ENCODE data around the gene KIAA0513. TPM values are rescaled to one million over a fixed set of nuclear protein-coding genes. Genes with fewer than 3 reads are reported as not detected.

KIAA0513 gene
- total RNA-seq, 1 experiment from 2014 or later = 8.7 TPM

DNA sequence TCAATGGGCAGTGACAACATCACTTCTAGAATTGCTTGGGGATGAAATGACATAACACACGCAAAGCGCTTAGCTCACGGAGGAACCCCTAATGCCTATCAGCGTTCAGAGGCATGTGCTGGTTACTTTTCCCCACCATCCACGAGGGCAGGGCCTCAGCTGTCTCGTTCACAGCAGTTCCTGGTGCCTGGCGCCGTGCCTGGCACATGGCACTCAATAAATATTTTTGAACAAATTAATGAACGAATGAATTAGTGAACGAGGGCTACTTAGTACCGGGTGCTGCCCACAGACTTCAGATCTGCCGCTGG lies 98.8 kb downstream of the KIAA0513 start:
- Histone ChIP-seq H3K4me3 (ENCODE audit: low read depth in 2 of 2, low read length in 2 of 2) (no peak overlapping the region), H3K36me3 (ENCODE audit: control insufficient read depth, insufficient read depth, low read length) (no peaks in the 10 kb centered on the region)
- in situ Hi-C loops (cut with HindIII; ENCODE audit: low pct_unique_long_range_greater_than_20kb, low sequenced_read_pairs) = no loop called here

DNA sequence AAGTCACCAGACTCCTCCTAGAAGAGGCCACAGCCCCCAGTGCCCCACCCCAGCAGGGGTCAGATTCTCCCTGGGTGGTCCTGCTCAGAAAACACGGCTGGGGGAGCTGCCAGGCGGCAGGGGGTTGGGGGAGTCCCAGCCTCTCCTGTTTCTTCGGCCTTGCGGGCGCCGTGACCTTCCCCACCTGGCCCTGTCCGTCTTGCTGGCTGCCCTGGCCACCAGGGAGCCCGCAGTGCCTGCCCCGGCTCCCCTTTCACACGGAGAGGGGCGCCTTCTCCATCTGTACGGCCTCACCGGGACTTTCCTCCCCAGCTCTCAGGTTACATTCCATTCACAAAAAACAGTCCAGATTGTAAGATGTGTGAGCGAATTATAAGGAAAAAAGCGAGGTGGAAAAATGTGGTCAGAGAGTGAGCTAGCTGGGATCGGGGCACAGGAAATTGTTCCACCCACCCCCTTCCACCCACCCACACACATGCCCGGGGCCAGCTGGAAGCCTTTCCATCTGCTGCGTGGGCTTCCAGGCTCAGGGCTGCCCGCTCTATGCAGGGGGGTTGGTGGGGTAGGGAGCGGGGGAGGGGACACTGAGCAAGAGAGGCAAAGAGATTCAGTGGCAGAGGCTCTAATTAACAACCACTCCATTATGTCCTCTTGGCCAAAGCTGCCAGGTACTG lies 99.2 kb downstream of the KIAA0513 start:
- Histone ChIP-seq H3K4me1 (ENCODE audit: control insufficient read depth, insufficient read depth, low read length) (peaks cover 15% of the 10 kb centered on the region), H3K27me3 (ENCODE audit: control insufficient read depth, insufficient read depth, low read length) (no peaks in the 10 kb centered on the region), H3K4me3 (ENCODE audit: low read depth in 2 of 2, low read length in 2 of 2) (no peak overlapping the region), H3K36me3 (ENCODE audit: control insufficient read depth, insufficient read depth, low read length) (no peaks in the 10 kb centered on the region), H3K27ac (ENCODE audit: low read length) (peak overlapping the region; percentile 69), H3K9me3 (ENCODE audit: control insufficient read depth, insufficient read depth, low read depth, low read length) (no peaks in the 10 kb centered on the region)
- BruUV-seq (replicated peaks) = no TSS peak
- ChIA-PET POLR2A (interaction anchor here (0.7 kb wide), 1 partner anchor 122 kb away, joined by 4 read pairs; no protein-coding TSS in a partner anchor), CTCF (no interaction called here)
- DNase-seq (ENCODE audit: low read depth, low spot score) (no peak), ATAC-seq (peak; percentile 37)
- intact Hi-C loops (cut with micrococcal nuclease; ENCODE audit: unreplicated experiment) (no loop called here), in situ Hi-C loops (cut with HindIII; ENCODE audit: low pct_unique_long_range_greater_than_20kb, low sequenced_read_pairs) (no loop called here)
- TF ChIP-seq, protein P1, sequence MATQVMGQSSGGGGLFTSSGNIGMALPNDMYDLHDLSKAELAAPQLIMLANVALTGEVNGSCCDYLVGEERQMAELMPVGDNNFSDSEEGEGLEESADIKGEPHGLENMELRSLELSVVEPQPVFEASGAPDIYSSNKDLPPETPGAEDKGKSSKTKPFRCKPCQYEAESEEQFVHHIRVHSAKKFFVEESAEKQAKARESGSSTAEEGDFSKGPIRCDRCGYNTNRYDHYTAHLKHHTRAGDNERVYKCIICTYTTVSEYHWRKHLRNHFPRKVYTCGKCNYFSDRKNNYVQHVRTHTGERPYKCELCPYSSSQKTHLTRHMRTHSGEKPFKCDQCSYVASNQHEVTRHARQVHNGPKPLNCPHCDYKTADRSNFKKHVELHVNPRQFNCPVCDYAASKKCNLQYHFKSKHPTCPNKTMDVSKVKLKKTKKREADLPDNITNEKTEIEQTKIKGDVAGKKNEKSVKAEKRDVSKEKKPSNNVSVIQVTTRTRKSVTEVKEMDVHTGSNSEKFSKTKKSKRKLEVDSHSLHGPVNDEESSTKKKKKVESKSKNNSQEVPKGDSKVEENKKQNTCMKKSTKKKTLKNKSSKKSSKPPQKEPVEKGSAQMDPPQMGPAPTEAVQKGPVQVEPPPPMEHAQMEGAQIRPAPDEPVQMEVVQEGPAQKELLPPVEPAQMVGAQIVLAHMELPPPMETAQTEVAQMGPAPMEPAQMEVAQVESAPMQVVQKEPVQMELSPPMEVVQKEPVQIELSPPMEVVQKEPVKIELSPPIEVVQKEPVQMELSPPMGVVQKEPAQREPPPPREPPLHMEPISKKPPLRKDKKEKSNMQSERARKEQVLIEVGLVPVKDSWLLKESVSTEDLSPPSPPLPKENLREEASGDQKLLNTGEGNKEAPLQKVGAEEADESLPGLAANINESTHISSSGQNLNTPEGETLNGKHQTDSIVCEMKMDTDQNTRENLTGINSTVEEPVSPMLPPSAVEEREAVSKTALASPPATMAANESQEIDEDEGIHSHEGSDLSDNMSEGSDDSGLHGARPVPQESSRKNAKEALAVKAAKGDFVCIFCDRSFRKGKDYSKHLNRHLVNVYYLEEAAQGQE (IDR thresholded peaks at IDR 0.05; ENCODE audit: insufficient read depth in 1 of 2, low read depth in 2 of 2, low read length in 1 of 2) = no peak
- no peak for TF ChIP-seq POLR2AphosphoS5 (IDR thresholded peaks at IDR 0.05; ENCODE audit: low read depth, low read length)
- 0 out of 2 replicates have a peak, but pooled peaks have one; percentile 21 for TF ChIP-seq TCF7L2 (IDR thresholded peaks at IDR 0.05; ENCODE audit: low read depth, low read length)

More for the DNA sequence above, 98.8 kb downstream of the KIAA0513 start:
- TF ChIP-seq, protein P2, sequence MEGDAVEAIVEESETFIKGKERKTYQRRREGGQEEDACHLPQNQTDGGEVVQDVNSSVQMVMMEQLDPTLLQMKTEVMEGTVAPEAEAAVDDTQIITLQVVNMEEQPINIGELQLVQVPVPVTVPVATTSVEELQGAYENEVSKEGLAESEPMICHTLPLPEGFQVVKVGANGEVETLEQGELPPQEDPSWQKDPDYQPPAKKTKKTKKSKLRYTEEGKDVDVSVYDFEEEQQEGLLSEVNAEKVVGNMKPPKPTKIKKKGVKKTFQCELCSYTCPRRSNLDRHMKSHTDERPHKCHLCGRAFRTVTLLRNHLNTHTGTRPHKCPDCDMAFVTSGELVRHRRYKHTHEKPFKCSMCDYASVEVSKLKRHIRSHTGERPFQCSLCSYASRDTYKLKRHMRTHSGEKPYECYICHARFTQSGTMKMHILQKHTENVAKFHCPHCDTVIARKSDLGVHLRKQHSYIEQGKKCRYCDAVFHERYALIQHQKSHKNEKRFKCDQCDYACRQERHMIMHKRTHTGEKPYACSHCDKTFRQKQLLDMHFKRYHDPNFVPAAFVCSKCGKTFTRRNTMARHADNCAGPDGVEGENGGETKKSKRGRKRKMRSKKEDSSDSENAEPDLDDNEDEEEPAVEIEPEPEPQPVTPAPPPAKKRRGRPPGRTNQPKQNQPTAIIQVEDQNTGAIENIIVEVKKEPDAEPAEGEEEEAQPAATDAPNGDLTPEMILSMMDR (IDR thresholded peaks at IDR 0.05) = no peak
- TF ChIP-seq SIN3A (IDR thresholded peaks at IDR 0.05; ENCODE audit: borderline replicate concordance, insufficient read depth, low read depth, low read length) (no peak), TCF7L2 (IDR thresholded peaks at IDR 0.05; ENCODE audit: low read depth, low read length) (no peak), POLR2AphosphoS5 (IDR thresholded peaks at IDR 0.05; ENCODE audit: low read depth, low read length) (no peak)
- TF ChIP-seq, protein P1 (IDR thresholded peaks at IDR 0.05; ENCODE audit: insufficient read depth in 1 of 2, low read depth in 2 of 2, low read length in 1 of 2) = no peak
- ChIA-PET CTCF (interaction anchor here (0.6 kb wide), 1 partner anchor 15 kb away, joined by 4 read pairs; no protein-coding TSS in a partner anchor), POLR2A (interaction anchor here (0.7 kb wide), 1 partner anchor 122 kb away, joined by 4 read pairs; no protein-coding TSS in a partner anchor)
- DNase-seq (ENCODE audit: low read depth, low spot score) = no peak
- H3K4me1 ChIP-seq (ENCODE audit: control insufficient read depth, insufficient read depth, low read length) = peaks cover 15% of the 10 kb centered on the region
- no peak; the same call in 1 of the 2 replicates for ATAC-seq
- intact Hi-C loops (cut with micrococcal nuclease; ENCODE audit: unreplicated experiment) = no loop called here
- no TSS peak for BruUV-seq (replicated peaks)
- H3K9me3 ChIP-seq (ENCODE audit: control insufficient read depth, insufficient read depth, low read depth, low read length) = no peaks in the 10 kb centered on the region
- no peaks in the 10 kb centered on the region for H3K27me3 ChIP-seq (ENCODE audit: control insufficient read depth, insufficient read depth, low read length)
- peak overlapping the region; percentile 69 for H3K27ac ChIP-seq (ENCODE audit: low read length)
